Gastroesophageal sphincter (tissue), 4 donors: ENCODE measurements around the gene NSMF. TPM values are rescaled to one million over a fixed set of nuclear protein-coding genes. Genes with fewer than 3 reads are reported as not detected.

ENCODE experiments used
- ATAC-seq: fragments of 150-250 bp; one replicate; pipeline ENCODE4 v1.9.1; 2016; ENCODE audit warnings: mild to moderate bottlenecking, moderate library complexity
- H3K27ac ChIP-seq, 4 donors: fragments of 200-600 bp; sonication (generic) in 3 of 4; 1 replicate in 3 of 4; 2 replicates in 1 of 4; pipeline ENCODE4 v1.5.1; 2016 to 2019
- H3K27me3 ChIP-seq: fragments of 200-600 bp; sonication (generic); one replicate; pipeline ENCODE4 v1.5.1; 2019
- H3K36me3 ChIP-seq, 2 donors: fragments of 200-600 bp; sonication (generic); one replicate each; pipeline ENCODE4 v1.5.1; 2019; ENCODE audit warnings: control low read depth in 1 of 2
- H3K4me1 ChIP-seq, 3 donors: fragments of 200-600 bp; sonication (generic); 1 replicate in 2 of 3; 2 replicates in 1 of 3; pipeline ENCODE4 v1.5.1; 2016 to 2019; ENCODE audit warnings: control low read depth in 2 of 3
- H3K4me3 ChIP-seq, 2 donors: fragments of 200-600 bp; sonication (generic); one replicate each; pipeline ENCODE4 v1.5.1; 2019; ENCODE audit warnings: mild to moderate bottlenecking in 1 of 2, moderate library complexity in 1 of 2
- H3K9me3 ChIP-seq, 3 donors: fragments of 200-600 bp; sonication (generic); one replicate each; pipeline ENCODE4 v1.5.1; 2017 to 2019; ENCODE audit warnings: control low read depth in 2 of 3
- EP300 ChIP-seq: sonication (generic); formaldehyde crosslinking; IDR thresholded peaks from one replicate; pipeline ENCODE4 v1.6.1; 2017; ENCODE audit warnings: antibody characterized with exemption, mild to moderate bottlenecking
- POLR2A ChIP-seq, 2 donors: fragments of 450-650 bp; IDR thresholded peaks; one replicate each; pipeline ENCODE4 v1.6.1; 2017; ENCODE audit warnings: antibody characterized with exemption in 2 of 2, mild to moderate bottlenecking in 2 of 2, moderate library complexity in 1 of 2
- POLR2AphosphoS5 ChIP-seq: sonication (generic); formaldehyde crosslinking; IDR thresholded peaks from one replicate; pipeline ENCODE4 v1.6.1; 2017; ENCODE audit warnings: antibody characterized with exemption
- WGBS, 2 donors: methylation state at CpG; one replicate each; pipeline ENCODE4 v1.1.5; 2018; ENCODE audit warnings: low coverage in 1 of 2; 5-methylcytosine and 5-hydroxymethylcytosine counted together
- total RNA-seq, 4 donors: library from RNA; depleted of rRNA; stranded (reverse); fragments of >200 nt; gene quantifications; one replicate each; pipeline ENCODE4 v1.1.0, GENCODE V29; 2016
- TF ChIP-seq, protein P1 (sequence below), 4 experiments: fragments of 200-600 bp in 2 of 4; fragments of 450-650 bp in 2 of 4; sonication (generic) in 1 of 4; IDR thresholded peaks; one replicate each; pipeline ENCODE4 v1.5.1; 2017 to 2019; ENCODE audit warnings: antibody characterized with exemption in 4 of 4, mild to moderate bottlenecking in 2 of 4, moderate library complexity in 2 of 4

Gene NSMF
- total RNA-seq, 4 donors from 2014 or later, result 38.1 to 63.5 (median 49.1) TPM

DNA sequence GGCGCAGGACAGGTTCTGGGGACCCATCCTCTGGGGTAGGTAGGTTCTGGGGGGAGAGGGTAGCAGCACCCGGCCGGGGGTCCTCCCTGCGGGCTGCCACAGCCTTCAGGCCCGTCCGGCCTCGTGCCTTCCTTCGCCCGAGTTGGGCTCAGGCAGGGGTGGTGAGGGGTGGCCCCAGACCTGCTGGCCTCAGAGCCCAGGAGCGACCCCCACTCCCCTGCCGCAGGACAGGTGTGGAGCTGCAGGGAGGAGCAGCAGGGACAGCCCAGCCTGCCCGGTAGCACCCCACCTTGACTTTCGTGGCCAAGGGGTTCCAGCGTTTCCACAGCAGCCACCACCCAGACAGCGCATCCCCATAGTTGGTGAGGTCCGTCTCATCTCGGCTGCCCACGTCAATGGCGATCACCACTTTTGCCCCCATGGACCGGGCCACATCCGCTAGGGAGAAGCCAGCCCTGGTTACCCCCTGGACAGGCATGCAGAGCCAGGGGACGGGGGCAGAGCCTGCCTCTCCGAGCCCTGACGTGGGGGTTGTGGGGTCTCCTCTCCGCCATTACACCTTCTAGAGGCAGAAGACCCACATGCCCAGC is 3.4 kb upstream of the NSMF start:
- H3K27ac ChIP-seq, result no peak overlapping the region

DNA sequence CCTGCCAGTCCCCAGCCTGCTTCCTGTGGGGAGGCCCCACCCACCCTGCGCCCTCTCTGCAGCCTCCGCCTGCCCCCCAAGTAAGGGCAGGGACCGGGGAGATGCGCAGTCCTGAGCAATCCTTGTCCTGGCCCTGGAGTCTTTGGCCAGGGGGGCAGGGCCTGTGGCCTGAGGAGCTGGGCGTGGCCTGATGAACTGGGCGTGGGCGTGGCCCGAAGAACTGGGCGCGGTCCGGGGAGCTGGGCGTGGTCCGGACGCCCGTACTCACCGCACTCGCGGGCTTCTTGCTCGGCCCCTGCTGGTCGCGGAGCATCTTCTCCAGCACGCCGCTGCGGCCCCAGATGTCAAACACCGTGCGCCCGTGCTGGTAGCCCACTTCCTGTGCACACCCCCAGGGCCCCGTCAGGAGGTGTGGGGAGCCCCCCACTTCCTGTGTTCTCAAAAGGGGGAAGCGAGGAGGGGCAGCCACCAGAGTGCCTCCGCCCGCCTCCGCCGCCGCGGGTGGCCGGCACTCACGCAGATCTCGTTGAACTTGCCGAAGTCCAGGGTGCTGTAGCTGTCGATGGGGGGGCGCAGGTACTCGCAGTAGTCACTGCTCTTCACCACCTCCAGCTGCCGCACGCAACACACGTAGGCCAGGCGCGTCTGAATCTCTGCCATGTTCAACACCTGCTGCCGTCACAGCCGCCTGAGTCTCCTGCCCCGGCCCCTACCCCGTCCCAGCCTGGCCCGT is 2.7 kb upstream of the NSMF start:
- peak; percentile 8 for ATAC-seq
- H3K4me3 ChIP-seq, result no peak overlapping the region

More for the DNA sequence above, 3.4 kb upstream of the NSMF start:
- H3K36me3 ChIP-seq, result peaks cover 0 to 19% of the 10 kb centered on the region in 2 donors
- WGBS, 2 donors, result no CpG with 5 or more reads among the region's 25 CpGs
- TF ChIP-seq POLR2AphosphoS5 (no peak), POLR2A (IDR thresholded peaks at IDR 0.05) (no peak), EP300 (no peak)
- TF ChIP-seq, protein P1, sequence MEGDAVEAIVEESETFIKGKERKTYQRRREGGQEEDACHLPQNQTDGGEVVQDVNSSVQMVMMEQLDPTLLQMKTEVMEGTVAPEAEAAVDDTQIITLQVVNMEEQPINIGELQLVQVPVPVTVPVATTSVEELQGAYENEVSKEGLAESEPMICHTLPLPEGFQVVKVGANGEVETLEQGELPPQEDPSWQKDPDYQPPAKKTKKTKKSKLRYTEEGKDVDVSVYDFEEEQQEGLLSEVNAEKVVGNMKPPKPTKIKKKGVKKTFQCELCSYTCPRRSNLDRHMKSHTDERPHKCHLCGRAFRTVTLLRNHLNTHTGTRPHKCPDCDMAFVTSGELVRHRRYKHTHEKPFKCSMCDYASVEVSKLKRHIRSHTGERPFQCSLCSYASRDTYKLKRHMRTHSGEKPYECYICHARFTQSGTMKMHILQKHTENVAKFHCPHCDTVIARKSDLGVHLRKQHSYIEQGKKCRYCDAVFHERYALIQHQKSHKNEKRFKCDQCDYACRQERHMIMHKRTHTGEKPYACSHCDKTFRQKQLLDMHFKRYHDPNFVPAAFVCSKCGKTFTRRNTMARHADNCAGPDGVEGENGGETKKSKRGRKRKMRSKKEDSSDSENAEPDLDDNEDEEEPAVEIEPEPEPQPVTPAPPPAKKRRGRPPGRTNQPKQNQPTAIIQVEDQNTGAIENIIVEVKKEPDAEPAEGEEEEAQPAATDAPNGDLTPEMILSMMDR (IDR thresholded peaks at IDR 0.05), result no peak
- ATAC-seq, result no peak
- no peaks in the 10 kb centered on the region for H3K9me3 ChIP-seq
- H3K27me3 ChIP-seq, result no peaks in the 10 kb centered on the region
- H3K4me3 ChIP-seq, result no peak overlapping the region
- peaks cover 0 to 39% (median 21%) of the 10 kb centered on the region in 3 donors for H3K4me1 ChIP-seq

DNA sequence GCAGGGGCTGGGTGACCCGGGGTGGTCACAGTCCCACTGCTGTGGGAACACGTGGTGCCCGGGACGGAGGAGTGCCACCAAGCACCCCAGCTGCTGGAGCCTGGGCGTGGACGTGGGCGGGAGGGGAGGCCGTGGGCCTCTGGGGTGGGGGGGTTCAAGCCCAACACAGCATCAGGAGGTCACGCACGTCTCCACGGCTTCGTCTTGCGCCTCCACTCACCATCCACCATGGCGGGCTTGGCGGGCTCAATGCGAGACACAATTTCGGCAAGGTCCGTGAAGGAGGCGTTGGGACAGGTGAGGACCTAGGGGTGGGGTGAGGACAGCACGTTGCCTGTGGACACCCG is 2.2 kb upstream of the NSMF start:
- no peak overlapping the region for H3K4me3 ChIP-seq
- TF ChIP-seq, protein P1 (IDR thresholded peaks at IDR 0.05), result no peak
- TF ChIP-seq POLR2A (IDR thresholded peaks at IDR 0.05), result no peak
- TF ChIP-seq EP300, result no peak
- no peak for TF ChIP-seq POLR2AphosphoS5

More for the DNA sequence above, 2.7 kb upstream of the NSMF start:
- no peaks in the 10 kb centered on the region for H3K9me3 ChIP-seq
- H3K27ac ChIP-seq, result no peak overlapping the region
- H3K27me3 ChIP-seq, result no peaks in the 10 kb centered on the region
- H3K4me1 ChIP-seq, result peaks cover 0 to 46% (median 21%) of the 10 kb centered on the region in 3 donors
- peaks cover 0 to 25% of the 10 kb centered on the region in 2 donors for H3K36me3 ChIP-seq
- whole genome bisulfite sequencing, 2 donors, result no CpG with 5 or more reads among the region's 52 CpGs
- TF ChIP-seq, protein P1 (IDR thresholded peaks at IDR 0.05), result peak in 1 of 4 experiments; percentile 10
- TF ChIP-seq POLR2A (IDR thresholded peaks at IDR 0.05), result no peak
- no peak for TF ChIP-seq EP300
- TF ChIP-seq POLR2AphosphoS5, result no peak

DNA sequence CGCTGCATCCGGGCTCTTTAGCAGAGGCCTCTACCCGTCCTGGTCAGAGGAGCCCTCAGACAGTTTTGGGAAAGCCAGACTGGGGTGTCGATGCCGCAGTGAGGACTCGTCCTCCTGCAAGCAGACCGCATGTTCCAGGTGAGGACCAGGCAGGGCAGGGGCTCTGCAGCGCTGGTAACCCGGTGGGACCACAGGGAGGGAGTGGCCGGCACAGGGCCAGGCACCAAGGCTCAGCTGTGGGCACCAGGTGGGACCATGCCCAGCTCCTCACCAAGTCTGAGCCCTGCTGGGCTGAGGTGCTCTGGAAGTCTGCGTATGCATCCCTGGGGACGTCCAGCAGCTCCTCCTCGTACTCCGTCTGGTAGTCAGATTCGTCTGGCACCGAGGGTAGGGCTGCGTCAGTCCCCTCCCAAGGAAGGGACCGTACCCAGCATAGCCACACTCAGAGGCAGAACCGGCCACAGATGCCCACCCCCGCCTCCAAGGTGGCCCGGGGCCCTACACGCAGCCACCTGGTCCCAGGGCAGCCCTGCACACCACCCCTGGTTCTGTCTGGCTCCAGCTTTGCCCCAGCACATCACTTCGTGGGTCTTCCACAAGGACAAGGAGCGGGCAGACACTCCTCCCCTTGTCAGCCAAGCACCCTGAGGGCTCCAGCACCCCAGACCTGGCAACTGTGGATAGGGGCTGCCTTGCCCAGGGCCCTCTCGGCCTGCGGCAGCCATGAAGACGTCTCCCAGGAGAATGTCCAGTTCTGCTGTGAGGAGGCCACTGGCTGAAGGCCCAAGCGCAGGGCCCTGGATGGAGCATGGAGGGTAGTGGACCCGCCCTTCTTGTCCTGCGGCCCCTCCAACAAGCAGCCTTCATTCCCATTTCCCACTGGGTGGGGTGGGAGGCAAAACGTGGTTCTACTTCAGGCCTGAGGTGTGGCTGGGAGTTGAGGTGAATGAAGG is 1.5 kb upstream of the NSMF start:
- Histone ChIP-seq H3K27me3 (no peaks in the 10 kb centered on the region), H3K27ac (peak overlapping the region in 1 of 4 donors; percentile 80), H3K36me3 (peaks cover 0 to 37% of the 10 kb centered on the region in 2 donors), H3K9me3 (no peaks in the 10 kb centered on the region), H3K4me3 (no peak overlapping the region), H3K4me1 (peaks cover 0 to 58% (median 21%) of the 10 kb centered on the region in 3 donors)
- TF ChIP-seq POLR2A (IDR thresholded peaks at IDR 0.05), result no peak
- TF ChIP-seq EP300, result no peak
- TF ChIP-seq, protein P1 (IDR thresholded peaks at IDR 0.05), result no peak
- TF ChIP-seq POLR2AphosphoS5, result no peak
- WGBS, 2 donors, result 87% methylated on average over 3 of the region's 31 CpGs; no CpG with 5 or more reads in 1 of the 2 donors
- no peak for ATAC-seq

More for the DNA sequence above, 2.2 kb upstream of the NSMF start:
- no peak for ATAC-seq
- H3K9me3 ChIP-seq, result no peaks in the 10 kb centered on the region
- WGBS, 2 donors, result 100% methylated on average over 1 of the region's 21 CpGs; no CpG with 5 or more reads in 1 of the 2 donors
- H3K4me1 ChIP-seq, result peaks cover 0 to 52% (median 21%) of the 10 kb centered on the region in 3 donors
- no peak overlapping the region for H3K27ac ChIP-seq
- no peaks in the 10 kb centered on the region for H3K27me3 ChIP-seq
- peaks cover 0 to 31% of the 10 kb centered on the region in 2 donors for H3K36me3 ChIP-seq
